ENCODE measurements around the gene XPO5.

- TF ChIP-seq, protein P1, sequence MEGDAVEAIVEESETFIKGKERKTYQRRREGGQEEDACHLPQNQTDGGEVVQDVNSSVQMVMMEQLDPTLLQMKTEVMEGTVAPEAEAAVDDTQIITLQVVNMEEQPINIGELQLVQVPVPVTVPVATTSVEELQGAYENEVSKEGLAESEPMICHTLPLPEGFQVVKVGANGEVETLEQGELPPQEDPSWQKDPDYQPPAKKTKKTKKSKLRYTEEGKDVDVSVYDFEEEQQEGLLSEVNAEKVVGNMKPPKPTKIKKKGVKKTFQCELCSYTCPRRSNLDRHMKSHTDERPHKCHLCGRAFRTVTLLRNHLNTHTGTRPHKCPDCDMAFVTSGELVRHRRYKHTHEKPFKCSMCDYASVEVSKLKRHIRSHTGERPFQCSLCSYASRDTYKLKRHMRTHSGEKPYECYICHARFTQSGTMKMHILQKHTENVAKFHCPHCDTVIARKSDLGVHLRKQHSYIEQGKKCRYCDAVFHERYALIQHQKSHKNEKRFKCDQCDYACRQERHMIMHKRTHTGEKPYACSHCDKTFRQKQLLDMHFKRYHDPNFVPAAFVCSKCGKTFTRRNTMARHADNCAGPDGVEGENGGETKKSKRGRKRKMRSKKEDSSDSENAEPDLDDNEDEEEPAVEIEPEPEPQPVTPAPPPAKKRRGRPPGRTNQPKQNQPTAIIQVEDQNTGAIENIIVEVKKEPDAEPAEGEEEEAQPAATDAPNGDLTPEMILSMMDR (IDR thresholded peaks at IDR 0.05; ENCODE audit: low read depth, low read length, poor library complexity, severe bottlenecking): no peak
- no peak for TF ChIP-seq EZH2phosphoT487 (IDR thresholded peaks at IDR 0.05; ENCODE audit: borderline replicate concordance, low read length)
These were observed 65.0 kb downstream of the XPO5 start for GRCh38 chr6:43510827-43511163.
